Erythroblast (primary cell): Measurements from ENCODE around the gene FRS2.

ENCODE experiments used
- GATA1 ChIP-seq: IDR thresholded peaks from 2 replicates; pipeline ENCODE4 v1.6.1; 2011; ENCODE audit warnings: low read depth, mild to moderate bottlenecking, control low read depth, low read length, moderate library complexity
- POLR2A ChIP-seq: IDR thresholded peaks from 2 replicates; pipeline ENCODE4 v1.6.1; 2011; ENCODE audit warnings: mild to moderate bottlenecking, low read length

DNA sequence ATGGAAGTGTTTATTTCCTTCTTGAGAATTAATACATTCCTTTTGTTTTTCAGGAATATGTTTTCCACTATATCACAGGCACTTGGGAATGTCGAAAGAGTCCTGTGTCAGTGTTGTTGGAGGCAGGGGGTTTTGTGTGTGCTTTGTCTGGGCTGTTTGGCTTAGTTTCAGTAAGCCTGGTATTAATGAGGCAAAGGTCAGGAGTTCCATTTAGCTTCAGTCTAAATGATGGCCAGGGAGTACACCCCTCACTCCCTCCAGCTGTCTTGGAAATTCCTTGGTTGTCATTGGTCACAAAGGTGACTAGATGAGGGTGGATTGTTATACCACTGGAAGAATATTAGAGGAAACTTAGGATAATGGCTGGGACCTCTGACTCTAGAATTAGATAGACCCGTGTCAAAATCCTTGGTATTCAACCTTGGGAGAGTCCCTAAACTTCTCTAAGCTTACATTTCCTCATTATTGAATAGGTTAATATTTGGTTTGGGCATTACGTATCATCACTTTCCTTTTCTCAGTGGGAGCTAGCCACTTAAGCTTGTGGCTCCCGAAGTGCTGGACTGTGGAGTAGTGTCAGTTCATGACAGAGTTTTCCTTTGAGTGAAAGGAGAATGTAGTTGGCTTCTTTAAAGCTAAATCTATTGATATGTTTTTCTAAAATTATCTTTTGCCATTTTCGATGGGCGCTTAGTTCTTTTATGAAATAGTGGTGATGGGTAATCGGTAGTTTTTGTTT lies 5.2 kb downstream of the FRS2 start:
- no peak for TF ChIP-seq POLR2A
- TF ChIP-seq GATA1, result no peak
